C4-2B (cell line): ENCODE results near the gene TMEM134.

Experiments used
- H3K27ac ChIP-seq: fragments of 450-650 bp; 2 replicates; pipeline ENCODE4 v1.5.1; 2017
- CTCF ChIP-seq: fragments of 450-650 bp; conservative IDR thresholded peaks from 2 replicates; pipeline ENCODE4 v1.5.1; 2017; ENCODE audit warnings: mild to moderate bottlenecking
- ZFX ChIP-seq: fragments of 450-650 bp; IDR thresholded peaks from 2 replicates; pipeline ENCODE4 v1.6.1; 2017

The TMEM134 gene

GRCh38 chr11:67439321-67440228 lies 29.5 kb downstream of the TMEM134 start:
- no peak for TF ChIP-seq ZFX
- no peak for TF ChIP-seq CTCF
- H3K27ac ChIP-seq = no peak overlapping the region

- TF ChIP-seq CTCF = no peak
- TF ChIP-seq ZFX = no peak
- H3K27ac ChIP-seq = no peak overlapping the region
These were observed 30.7 kb downstream of the TMEM134 start for GRCh38 chr11:67438158-67438902.

GRCh38 chr11:67437809-67438157 lies 31.3 kb downstream of the TMEM134 start:
- no peak overlapping the region for H3K27ac ChIP-seq

GRCh38 chr11:67437082-67437808 lies 31.8 kb downstream of the TMEM134 start, which contains the start of gene PTPRCAP:
PTPRCAP (minus strand) TSS chr11:67437682; CDS start chr11:67437619, 63 bp downstream.
- TF ChIP-seq CTCF (no peak), ZFX (no peak)
- no peak within 1 kb of the TSS for H3K27ac ChIP-seq

More at GRCh38 chr11:67437809-67438157, 31.3 kb downstream of the TMEM134 start:
- TF ChIP-seq ZFX (no peak), CTCF (no peak)

- no peak overlapping the region for H3K27ac ChIP-seq
- no peak for TF ChIP-seq ZFX
- no peak for TF ChIP-seq CTCF
These were observed 32.5 kb downstream of the TMEM134 start for GRCh38 chr11:67436459-67437081.

- no peak overlapping the region for H3K27ac ChIP-seq
- no peak for TF ChIP-seq CTCF
- TF ChIP-seq ZFX = no peak
These were observed 33.2 kb downstream of the TMEM134 start for GRCh38 chr11:67435727-67436458.
